Mesenchymal stem cell (in vitro differentiated cells and primary cell): ENCODE results near the gene TUBB3.
A peak's percentile ranks its signal among the peaks of the same experiment; 100 is the strongest.

Experiments used
- DNase-seq: peaks from one replicate; pipeline ENCODE4 v3.0.0-alpha.2; 2013
- H2AFZ ChIP-seq: one replicate; pipeline ENCODE4 v1.6.1; 2013; ENCODE audit warnings: low read depth, mild to moderate bottlenecking, control low read depth, inconsistent platforms, low read length, moderate library complexity
- H2AK5ac ChIP-seq: 2 replicates; pipeline ENCODE4 v1.6.1; 2013; ENCODE audit warnings: low read length, moderate library complexity, mild to moderate bottlenecking, inconsistent platforms; ENCODE audit not compliant: severe bottlenecking
- H2BK120ac ChIP-seq: one replicate; pipeline ENCODE4 v1.6.1; 2013; ENCODE audit warnings: low read depth, mild to moderate bottlenecking, inconsistent platforms, low read length, moderate library complexity
- H2BK12ac ChIP-seq, 2 experiments: one replicate each; pipeline ENCODE4 v1.6.1; 2013; ENCODE audit warnings: inconsistent platforms in 2 of 2, low read length in 2 of 2, mild to moderate bottlenecking in 2 of 2, moderate library complexity in 2 of 2, control low read depth in 1 of 2
- H2BK15ac ChIP-seq: one replicate; pipeline ENCODE4 v1.6.1; 2013; ENCODE audit warnings: mild to moderate bottlenecking, low read depth, inconsistent platforms; ENCODE audit not compliant: poor library complexity, severe bottlenecking
- H2BK5ac ChIP-seq: 2 replicates; pipeline ENCODE4 v1.6.1; 2013; ENCODE audit warnings: low read depth, mild to moderate bottlenecking, low read length, control low read depth, inconsistent platforms; ENCODE audit not compliant: poor library complexity, severe bottlenecking
- H3K14ac ChIP-seq, 2 experiments: one replicate each; pipeline ENCODE4 v1.6.1; 2013; ENCODE audit warnings: inconsistent platforms in 2 of 2, low read length in 2 of 2, control low read depth in 1 of 2, mild to moderate bottlenecking in 1 of 2, moderate library complexity in 1 of 2
- H3K18ac ChIP-seq, 2 experiments: one replicate each; pipeline ENCODE4 v1.6.1; 2013; ENCODE audit warnings: inconsistent platforms in 2 of 2, low read length in 2 of 2, control low read depth in 1 of 2, low read depth in 1 of 2, mild to moderate bottlenecking in 1 of 2
- H3K23ac ChIP-seq, 2 experiments: one replicate each; pipeline ENCODE4 v1.6.1; 2013; ENCODE audit warnings: inconsistent platforms in 2 of 2, low read length in 2 of 2, mild to moderate bottlenecking in 2 of 2, moderate library complexity in 2 of 2, control low read depth in 1 of 2
- H3K27ac ChIP-seq: 2 replicates; pipeline ENCODE4 v1.5.1; 2013; ENCODE audit warnings: mild to moderate bottlenecking, moderate library complexity, low read length, control low read depth, inconsistent platforms; ENCODE audit not compliant: poor library complexity, severe bottlenecking
- H3K27me3 ChIP-seq, 2 experiments: 2 replicates each; pipeline versions ENCODE4 v1.6.1 to v1.7.0; 2013; ENCODE audit warnings: low read length in 2 of 2, mild to moderate bottlenecking in 2 of 2, moderate library complexity in 2 of 2, control low read depth in 1 of 2, inconsistent platforms in 1 of 2; ENCODE audit not compliant: control insufficient read depth in 1 of 2, insufficient read depth in 1 of 2
- H3K36me3 ChIP-seq, 2 experiments: 2 replicates each; pipeline versions ENCODE4 v1.6.1 to v1.7.0; 2013; ENCODE audit warnings: low read length in 2 of 2, control low read depth in 1 of 2, inconsistent platforms in 1 of 2, low read depth in 1 of 2, mild to moderate bottlenecking in 1 of 2; ENCODE audit not compliant: insufficient read depth in 2 of 2, control insufficient read depth in 1 of 2
- H3K4ac ChIP-seq, 2 experiments: one replicate each; pipeline ENCODE4 v1.6.1; 2013; ENCODE audit warnings: inconsistent platforms in 2 of 2, low read length in 2 of 2, mild to moderate bottlenecking in 2 of 2, moderate library complexity in 2 of 2, control low read depth in 1 of 2, low read depth in 1 of 2
- H3K4me1 ChIP-seq: 2 replicates; pipeline ENCODE4 v1.6.1; 2013; ENCODE audit warnings: low read depth, low read length, control low read depth; ENCODE audit not compliant: control insufficient read depth, insufficient read depth
- H3K4me2 ChIP-seq: 2 replicates; pipeline ENCODE4 v1.6.1; 2013; ENCODE audit warnings: low read length, mild to moderate bottlenecking, inconsistent platforms; ENCODE audit not compliant: poor library complexity, severe bottlenecking
- H3K4me3 ChIP-seq, 2 experiments: 2 replicates each; pipeline versions ENCODE4 v1.5.1 to v1.7.0; 2013; ENCODE audit warnings: low read length in 2 of 2, mild to moderate bottlenecking in 2 of 2, control low read depth in 1 of 2, low read depth in 1 of 2; ENCODE audit not compliant: insufficient read depth in 1 of 2
- H3K79me1 ChIP-seq: replicated peaks from 2 replicates; pipeline ENCODE4 v1.6.1; 2013; ENCODE audit warnings: mild to moderate bottlenecking, control low read depth, low read length, inconsistent platforms; ENCODE audit not compliant: poor library complexity, severe bottlenecking
- H3K9ac ChIP-seq: 2 replicates; pipeline ENCODE4 v1.7.0; 2013; ENCODE audit warnings: mild to moderate bottlenecking, low read length, moderate library complexity
- H3K9me3 ChIP-seq: 2 replicates; pipeline ENCODE4 v1.7.0; 2013; ENCODE audit warnings: mild to moderate bottlenecking, low read length; ENCODE audit not compliant: control insufficient read depth
- H4K8ac ChIP-seq: one replicate; pipeline ENCODE4 v1.6.1; 2013; ENCODE audit warnings: inconsistent platforms, mild to moderate bottlenecking, low read length, moderate library complexity
- H4K91ac ChIP-seq: one replicate; pipeline ENCODE4 v1.6.1; 2013; ENCODE audit warnings: mild to moderate bottlenecking, low read length, inconsistent platforms
- WGBS: methylation state at CpG from one replicate; pipeline ENCODE4 v1.1.7; 2013; ENCODE audit warnings: mixed read lengths; 5-methylcytosine and 5-hydroxymethylcytosine counted together

The TUBB3 gene

DNA sequence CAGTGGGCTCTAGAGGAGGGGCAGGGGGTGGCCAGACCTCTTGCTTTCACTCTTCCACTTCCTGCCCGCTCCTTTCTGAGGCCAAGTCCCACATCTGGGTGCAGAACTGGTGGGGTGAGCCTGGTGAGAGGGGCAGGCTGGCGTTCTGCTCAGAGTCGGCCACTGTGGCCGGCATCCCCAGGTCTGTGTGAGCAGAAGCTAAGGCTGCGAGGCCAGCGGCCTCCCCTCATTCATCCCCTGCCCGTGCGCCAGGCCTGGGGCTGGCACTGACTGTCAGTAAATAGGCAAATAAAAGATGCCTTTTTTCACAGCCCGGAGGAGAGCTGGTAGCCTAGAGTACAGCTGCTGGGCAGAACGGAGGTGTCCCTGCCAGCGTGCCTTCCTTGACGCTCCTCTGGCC, 26.6 kb downstream of the TUBB3 start:
- Histone ChIP-seq H3K4me3 (peak overlapping the region; percentile 69 to 84), H4K8ac (no peak overlapping the region), H2BK12ac (no peak overlapping the region), H3K9me3 (no peaks in the 10 kb centered on the region), H3K36me3 (peaks cover 5 to 18% of the 10 kb centered on the region in 2 experiments), H3K23ac (peak overlapping the region in 1 of 2 experiments; percentile 35), H3K4me1 (peaks cover 16% of the 10 kb centered on the region), H3K79me1 (peaks cover 34% of the 10 kb centered on the region), H2AK5ac (no peak overlapping the region), H3K14ac (no peak overlapping the region), H2BK5ac (no peak overlapping the region), H3K18ac (no peak overlapping the region), H4K91ac (no peak overlapping the region), H3K27ac (no peak overlapping the region), H2AFZ (no peak overlapping the region), H3K9ac (peak overlapping the region; percentile 77), H3K4me2 (peak overlapping the region; percentile 93), H2BK120ac (no peak overlapping the region), H3K27me3 (peaks cover 0 to 7% of the 10 kb centered on the region in 2 experiments), H3K4ac (no peak overlapping the region), H2BK15ac (no peak overlapping the region)
- DNase-seq: no peak
- WGBS: 96% methylated on average over 12 of the region's 12 CpGs

GRCh38 chr16:89951509-89951908, 28.4 kb downstream of the TUBB3 start:
- 95% methylated on average over 5 of the region's 5 CpGs for WGBS
- H3K4me1 ChIP-seq: peaks cover 16% of the 10 kb centered on the region

DNA sequence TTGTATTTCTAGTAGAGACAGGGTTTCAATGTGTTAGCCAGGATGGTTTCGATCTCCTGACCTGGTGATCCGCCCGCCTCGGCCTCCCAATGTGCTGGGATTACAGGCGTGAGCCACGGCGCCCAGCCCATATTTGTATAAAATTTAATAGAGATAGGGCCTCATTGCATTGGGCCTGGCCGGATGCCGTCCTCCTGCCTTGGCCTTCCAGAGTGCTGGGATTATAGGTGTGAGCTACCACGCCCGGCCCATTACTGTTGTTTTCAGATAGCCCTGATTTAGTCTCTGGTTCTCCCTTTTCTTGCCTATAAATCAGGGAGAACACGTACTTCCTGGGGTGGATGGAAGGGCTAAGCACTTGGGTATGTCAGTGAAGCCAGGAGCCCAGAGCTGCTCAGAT, 28.9 kb downstream of the TUBB3 start:
- Histone ChIP-seq H2BK5ac (no peak overlapping the region), H3K4me2 (no peak overlapping the region)

More at GRCh38 chr16:89951509-89951908, 28.4 kb downstream of the TUBB3 start:
- Histone ChIP-seq H3K9me3 (no peaks in the 10 kb centered on the region), H3K14ac (no peak overlapping the region), H2BK120ac (no peak overlapping the region), H3K23ac (no peak overlapping the region), H3K9ac (no peak overlapping the region), H3K27me3 (peaks cover 0 to 3% of the 10 kb centered on the region in 2 experiments), H4K91ac (no peak overlapping the region), H3K27ac (no peak overlapping the region), H3K4me2 (no peak overlapping the region), H2AFZ (no peak overlapping the region), H2BK15ac (no peak overlapping the region), H3K4me3 (no peak overlapping the region), H2BK5ac (no peak overlapping the region), H3K36me3 (peaks cover 13 to 27% of the 10 kb centered on the region in 2 experiments), H4K8ac (no peak overlapping the region), H2BK12ac (no peak overlapping the region), H3K79me1 (peaks cover 41% of the 10 kb centered on the region), H3K4ac (no peak overlapping the region), H3K18ac (no peak overlapping the region), H2AK5ac (no peak overlapping the region)
- no peak for DNase-seq

GRCh38 chr16:89952551-89952950, 29.4 kb downstream of the TUBB3 start:
- WGBS: 97% methylated on average over 5 of the region's 6 CpGs
- H3K14ac ChIP-seq: no peak overlapping the region

More for the DNA sequence above, 28.9 kb downstream of the TUBB3 start:
- Histone ChIP-seq H3K4me3 (no peak overlapping the region), H3K36me3 (peaks cover 18 to 33% of the 10 kb centered on the region in 2 experiments), H3K9me3 (no peaks in the 10 kb centered on the region), H3K4ac (no peak overlapping the region), H3K27me3 (peaks cover 0 to 3% of the 10 kb centered on the region in 2 experiments), H2AFZ (no peak overlapping the region), H2AK5ac (no peak overlapping the region), H2BK12ac (no peak overlapping the region), H3K79me1 (peaks cover 46% of the 10 kb centered on the region), H3K4me1 (peaks cover 16% of the 10 kb centered on the region), H3K14ac (no peak overlapping the region), H3K23ac (no peak overlapping the region), H3K27ac (no peak overlapping the region), H2BK15ac (no peak overlapping the region), H3K18ac (no peak overlapping the region), H2BK120ac (no peak overlapping the region), H4K8ac (no peak overlapping the region), H4K91ac (no peak overlapping the region), H3K9ac (no peak overlapping the region)
- WGBS: 98% methylated on average over 12 of the region's 12 CpGs
- no peak for DNase-seq

More at GRCh38 chr16:89952551-89952950, 29.4 kb downstream of the TUBB3 start:
- peaks cover 46% of the 10 kb centered on the region for H3K79me1 ChIP-seq
- no peak overlapping the region for H2AFZ ChIP-seq
- no peak overlapping the region for H3K9ac ChIP-seq
- no peak overlapping the region for H4K8ac ChIP-seq
- no peak overlapping the region for H3K4ac ChIP-seq
- no peak for DNase-seq
- no peak overlapping the region for H2BK120ac ChIP-seq
- no peak overlapping the region for H3K4me3 ChIP-seq
- no peaks in the 10 kb centered on the region for H3K9me3 ChIP-seq
- H3K18ac ChIP-seq: no peak overlapping the region
- peak overlapping the region; percentile 48 for H4K91ac ChIP-seq
- no peak overlapping the region for H3K27ac ChIP-seq
- H2BK12ac ChIP-seq: no peak overlapping the region
- H2BK15ac ChIP-seq: no peak overlapping the region
- peaks cover 23 to 38% of the 10 kb centered on the region in 2 experiments for H3K36me3 ChIP-seq
- H3K23ac ChIP-seq: peak overlapping the region in 1 of 2 experiments; percentile 16
- H3K27me3 ChIP-seq: peaks cover 0 to 2% of the 10 kb centered on the region in 2 experiments
- H2BK5ac ChIP-seq: no peak overlapping the region
- no peak overlapping the region for H2AK5ac ChIP-seq
- H3K4me1 ChIP-seq: peaks cover 15% of the 10 kb centered on the region
- no peak overlapping the region for H3K4me2 ChIP-seq
